ENCODE data around the gene DDAH1. TPM values are rescaled to one million over a fixed set of nuclear protein-coding genes. Genes with fewer than 3 reads are reported as not detected.

DDAH1 gene
- total RNA-seq, 1 donor from 2014 or later, result 5.4 TPM

- TF ChIP-seq CTCF (IDR thresholded peaks at IDR 0.05; ENCODE audit: partially characterized antibody, unreplicated experiment), result no peak
- H3K27me3 Mint-ChIP-seq (ENCODE audit: unreplicated experiment), result no peaks in the 10 kb centered on the region
- no peak overlapping the region for H3K27ac Mint-ChIP-seq (ENCODE audit: unreplicated experiment)
- H3K36me3 Mint-ChIP-seq (ENCODE audit: unreplicated experiment), result no peaks in the 10 kb centered on the region
- peaks cover 7% of the 10 kb centered on the region for H3K4me1 Mint-ChIP-seq (ENCODE audit: low read depth, unreplicated experiment)
- no peaks in the 10 kb centered on the region for H3K9me3 Mint-ChIP-seq (ENCODE audit: unreplicated experiment)
- no peak overlapping the region for H3K4me3 Mint-ChIP-seq (ENCODE audit: unreplicated experiment)
- DNase-seq, result no peak
Measured at GRCh38 chr1:85360730-85361493, 104.0 kb downstream of the DDAH1 start.

DNA sequence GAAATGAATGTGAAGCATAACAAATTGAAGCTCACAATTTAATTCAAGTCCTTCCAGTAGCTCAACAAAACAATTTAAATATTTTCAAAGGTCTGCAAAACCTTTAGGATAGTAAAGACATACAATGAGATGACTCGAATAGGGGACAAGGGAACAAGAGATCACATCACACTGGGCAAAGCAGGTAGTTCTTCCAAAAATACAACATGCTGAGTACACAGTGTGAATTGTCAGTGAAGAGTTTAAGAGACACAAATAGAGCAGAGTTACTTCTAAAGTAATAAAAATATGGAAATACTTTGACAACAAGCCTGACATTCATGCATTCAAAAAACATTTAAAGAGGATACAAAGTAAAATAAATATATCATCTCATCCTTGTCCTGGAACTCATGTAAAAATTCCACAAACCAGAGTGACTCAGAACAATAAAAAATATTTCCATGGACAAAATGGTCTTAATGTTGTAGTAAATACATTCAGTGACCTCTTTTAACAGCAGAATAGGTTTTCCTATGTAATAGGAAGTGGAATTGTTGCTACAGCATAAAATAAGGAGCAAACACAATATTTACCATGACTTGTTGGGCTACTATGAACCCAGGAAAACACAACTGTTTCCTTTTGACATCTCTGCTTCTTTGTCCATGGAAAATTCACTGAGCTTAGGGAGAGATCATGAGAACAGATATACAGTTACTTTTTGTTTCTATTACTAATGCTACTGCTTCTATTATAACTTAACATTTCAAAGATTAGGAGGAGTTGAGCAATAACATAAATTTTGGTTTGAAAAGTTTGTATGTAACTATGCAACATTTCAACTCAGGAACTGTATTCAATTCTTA lies 104.9 kb downstream of the DDAH1 start:
- Mint-ChIP-seq H3K27me3 (ENCODE audit: unreplicated experiment) (no peaks in the 10 kb centered on the region), H3K36me3 (ENCODE audit: unreplicated experiment) (no peaks in the 10 kb centered on the region), H3K9me3 (ENCODE audit: unreplicated experiment) (no peaks in the 10 kb centered on the region), H3K4me1 (ENCODE audit: low read depth, unreplicated experiment) (peaks cover 13% of the 10 kb centered on the region), H3K4me3 (ENCODE audit: unreplicated experiment) (no peak overlapping the region), H3K27ac (ENCODE audit: unreplicated experiment) (no peak overlapping the region)
- no peak for DNase-seq
- no peak for TF ChIP-seq CTCF (IDR thresholded peaks at IDR 0.05; ENCODE audit: partially characterized antibody, unreplicated experiment)

GRCh38 chr1:85358702-85359438 lies 106.1 kb downstream of the DDAH1 start:
- DNase-seq, result no peak
- no peaks in the 10 kb centered on the region for H3K9me3 Mint-ChIP-seq (ENCODE audit: unreplicated experiment)
- no peak overlapping the region for H3K27ac Mint-ChIP-seq (ENCODE audit: unreplicated experiment)
- H3K4me1 Mint-ChIP-seq (ENCODE audit: low read depth, unreplicated experiment), result peaks cover 13% of the 10 kb centered on the region
- no peaks in the 10 kb centered on the region for H3K27me3 Mint-ChIP-seq (ENCODE audit: unreplicated experiment)
- no peak overlapping the region for H3K4me3 Mint-ChIP-seq (ENCODE audit: unreplicated experiment)
- no peak for TF ChIP-seq CTCF (IDR thresholded peaks at IDR 0.05; ENCODE audit: partially characterized antibody, unreplicated experiment)
- no peaks in the 10 kb centered on the region for H3K36me3 Mint-ChIP-seq (ENCODE audit: unreplicated experiment)

- Mint-ChIP-seq H3K36me3 (ENCODE audit: unreplicated experiment) (no peaks in the 10 kb centered on the region), H3K27me3 (ENCODE audit: unreplicated experiment) (no peaks in the 10 kb centered on the region), H3K27ac (ENCODE audit: unreplicated experiment) (no peak overlapping the region), H3K4me3 (ENCODE audit: unreplicated experiment) (no peak overlapping the region), H3K4me1 (ENCODE audit: low read depth, unreplicated experiment) (peaks cover 7% of the 10 kb centered on the region), H3K9me3 (ENCODE audit: unreplicated experiment) (no peaks in the 10 kb centered on the region)
- no peak for DNase-seq
- TF ChIP-seq CTCF (IDR thresholded peaks at IDR 0.05; ENCODE audit: partially characterized antibody, unreplicated experiment), result no peak
Measured at GRCh38 chr1:85357817-85358216, 107.1 kb downstream of the DDAH1 start.
